ENCODE measurements around the gene TBC1D1. TPM values are rescaled to one million over a fixed set of nuclear protein-coding genes. Genes with fewer than 3 reads are reported as not detected.

TBC1D1 gene
- total and polyA plus RNA-seq, 2 of the 8 experiments (the other 6 are each of a cell fraction or from before 2014, with no cell fraction given) = 96.9 to 162 TPM

- H3K23ac ChIP-seq (ENCODE audit: insufficient read length) = no peak overlapping the region
- CTCF ChIA-PET (ENCODE audit: partially characterized antibody) = interaction anchor here (1.0 to 2.3 kb wide), 4 partner anchors 13 to 168 kb away, joined by 3 to 8 read pairs (median 3); no protein-coding TSS in a partner anchor
- no peak overlapping the region for H3K4me3 ChIP-seq (ENCODE audit: extremely low read depth in 1 of 4, insufficient read depth in 2 of 4, low read depth in 3 of 4, low read length in 4 of 4)
- no peaks in the 10 kb centered on the region for H3K4me1 ChIP-seq (replicated peaks in 1 of 4; ENCODE audit: control insufficient read depth in 3 of 4, insufficient read depth in 4 of 4, low read length in 3 of 4)
- no peaks in the 10 kb centered on the region for H3K79me1 ChIP-seq (ENCODE audit: low read depth, low read length)
- no peak overlapping the region for H2AFZ ChIP-seq (ENCODE audit: low read length)
- no peaks in the 10 kb centered on the region for H3K36me3 ChIP-seq (ENCODE audit: control insufficient read depth in 2 of 4, insufficient read depth in 4 of 4, low read length in 3 of 4)
- POLR2A ChIA-PET (ENCODE audit: partially characterized antibody) = no interaction called here
- no peak overlapping the region for H3K4me2 ChIP-seq (ENCODE audit: insufficient read depth in 1 of 2, low read depth in 2 of 2, low read length in 2 of 2)
- no peak overlapping the region for H3K56ac ChIP-seq (replicated peaks; ENCODE audit: insufficient read length, low read depth, low read length)
- H3K27ac ChIP-seq (ENCODE audit: low read depth, low read length) = no peak overlapping the region
- no peaks in the 10 kb centered on the region for H3K79me2 ChIP-seq (ENCODE audit: control insufficient read depth in 1 of 2, insufficient read depth in 2 of 2, low read length in 2 of 2)
- 93% methylated on average over 4 of the region's 4 CpGs; no CpG with 5 or more reads in 1 of the 2 experiments for WGBS, 2 experiments (ENCODE audit: extremely low coverage in 1 of 2, insufficient coverage in 1 of 2, insufficient read length in 1 of 2, insufficient replicate concordance in 2 of 2, low coverage in 1 of 2, low lambda C conversion rate in 2 of 2, missing lambda C conversion rate in 1 of 2)
- H3K18ac ChIP-seq (ENCODE audit: extremely low read depth, low read length) = no peak overlapping the region
- no peak overlapping the region for H2BK5ac ChIP-seq (ENCODE audit: low read depth, low read length)
- H4K8ac ChIP-seq (ENCODE audit: extremely low read depth, insufficient read depth, low read length) = no peak overlapping the region
- H4K5ac ChIP-seq (ENCODE audit: insufficient read length, low read depth, low read length) = no peak overlapping the region
- FAIRE-seq (no peak), DNase-seq (ENCODE audit: low read depth in 1 of 2, low spot score in 2 of 2) (no peak)
- H4K91ac ChIP-seq (replicated peaks; ENCODE audit: insufficient read length, low read length) = no peak overlapping the region
- no peak overlapping the region for H3K14ac ChIP-seq (ENCODE audit: insufficient read length)
- H2BK20ac ChIP-seq (ENCODE audit: low read length) = no peak overlapping the region
- no peak overlapping the region for H2AK5ac ChIP-seq (ENCODE audit: low read depth, low read length)
- no peak overlapping the region for H2BK120ac ChIP-seq (replicated peaks; ENCODE audit: low read depth, low read length)
- no peak overlapping the region for H3K4ac ChIP-seq (replicated peaks; ENCODE audit: insufficient read length, low read depth, low read length)
- H3K27me3 ChIP-seq (replicated peaks in 1 of 4; ENCODE audit: control insufficient read depth in 3 of 4, extremely low read depth in 1 of 4, insufficient read depth in 3 of 4, low read length in 3 of 4) = no peaks in the 10 kb centered on the region
- H2BK15ac ChIP-seq (ENCODE audit: low read length) = no peak overlapping the region
- no peaks in the 10 kb centered on the region for H3K9me3 ChIP-seq (ENCODE audit: insufficient read depth in 2 of 2, low read depth in 1 of 2, low read length in 1 of 2)
- H3K23me2 ChIP-seq (ENCODE audit: low read depth, low read length) = no peaks in the 10 kb centered on the region
- no peak overlapping the region for H3K9ac ChIP-seq (replicated peaks in 1 of 4; ENCODE audit: extremely low read depth in 1 of 4, low read depth in 3 of 4, low read length in 3 of 4)
- no peak overlapping the region for H2BK12ac ChIP-seq (ENCODE audit: low read depth, low read length)
- TF ChIP-seq TAF7 (optimal IDR thresholded peaks at IDR 0.05; ENCODE audit: borderline replicate concordance, low read depth, low read length) (no peak), SAP30 (IDR thresholded peaks at IDR 0.05; ENCODE audit: insufficient read depth, insufficient replicate concordance, low read length) (no peak), BCL11A (IDR thresholded peaks at IDR 0.05; ENCODE audit: low read depth in 2 of 2, low read length in 2 of 2) (no peak)
- no peaks in the 10 kb centered on the region for H4K20me1 ChIP-seq (replicated peaks in 1 of 2; ENCODE audit: control insufficient read depth in 1 of 2, insufficient read depth in 2 of 2, low read length in 2 of 2)
Measured at GRCh38 chr4:37868238-37868637, 22.6 kb upstream of the TBC1D1 start.
